ENCODE measurements around the gene PTGR3. TPM values are rescaled to one million over a fixed set of nuclear protein-coding genes. Genes with fewer than 3 reads are reported as not detected.

PTGR3 gene
- total RNA-seq, 1 experiment from 2014 or later: 13.8 TPM

DNA sequence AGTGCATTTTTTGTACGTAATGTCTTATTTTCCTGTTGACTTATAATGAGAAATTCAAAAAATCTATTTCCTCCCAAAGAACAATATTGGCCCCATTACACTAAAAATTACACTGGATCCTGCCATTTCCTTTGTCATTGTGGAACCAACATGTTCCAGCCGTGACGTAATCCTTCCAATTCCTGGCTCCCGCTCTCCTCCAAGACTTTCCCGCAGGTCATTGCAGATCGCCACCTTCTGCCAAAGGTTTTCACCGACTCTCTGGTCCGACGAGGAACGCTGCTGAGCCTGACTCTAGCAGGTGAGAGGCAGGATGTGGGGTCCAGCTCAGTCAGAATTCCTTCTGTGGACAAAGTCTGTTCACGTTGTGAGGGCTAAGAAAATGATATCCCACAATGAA is 38.0 kb downstream of the PTGR3 start:
- ATAC-seq (no peak), DNase-seq (ENCODE audit: low spot score) (no peak)
- H3K27ac Mint-ChIP-seq: peak overlapping the region; percentile 87
- no peaks in the 10 kb centered on the region for H3K27me3 Mint-ChIP-seq (ENCODE audit: low read depth)
- no peaks in the 10 kb centered on the region for H3K36me3 Mint-ChIP-seq
- H3K4me1 Mint-ChIP-seq: peaks cover 16% of the 10 kb centered on the region
- POLR2A ChIA-PET: no interaction called here
- CTCF ChIA-PET: no interaction called here
- no peak overlapping the region for H3K4me3 Mint-ChIP-seq
- TF ChIP-seq ZNF263 (CRISPR knock-in tag; IDR thresholded peaks at IDR 0.05; ENCODE audit: low read depth): no peak
- TF ChIP-seq ZNF423 (CRISPR knock-in tag; IDR thresholded peaks at IDR 0.05): no peak
- no peak for TF ChIP-seq NFYB (CRISPR knock-in tag; conservative IDR thresholded peaks at IDR 0.05; ENCODE audit: low read depth)
- no peak for TF ChIP-seq HMGA2 (CRISPR knock-in tag; IDR thresholded peaks at IDR 0.05)
- TF ChIP-seq, protein P1, sequence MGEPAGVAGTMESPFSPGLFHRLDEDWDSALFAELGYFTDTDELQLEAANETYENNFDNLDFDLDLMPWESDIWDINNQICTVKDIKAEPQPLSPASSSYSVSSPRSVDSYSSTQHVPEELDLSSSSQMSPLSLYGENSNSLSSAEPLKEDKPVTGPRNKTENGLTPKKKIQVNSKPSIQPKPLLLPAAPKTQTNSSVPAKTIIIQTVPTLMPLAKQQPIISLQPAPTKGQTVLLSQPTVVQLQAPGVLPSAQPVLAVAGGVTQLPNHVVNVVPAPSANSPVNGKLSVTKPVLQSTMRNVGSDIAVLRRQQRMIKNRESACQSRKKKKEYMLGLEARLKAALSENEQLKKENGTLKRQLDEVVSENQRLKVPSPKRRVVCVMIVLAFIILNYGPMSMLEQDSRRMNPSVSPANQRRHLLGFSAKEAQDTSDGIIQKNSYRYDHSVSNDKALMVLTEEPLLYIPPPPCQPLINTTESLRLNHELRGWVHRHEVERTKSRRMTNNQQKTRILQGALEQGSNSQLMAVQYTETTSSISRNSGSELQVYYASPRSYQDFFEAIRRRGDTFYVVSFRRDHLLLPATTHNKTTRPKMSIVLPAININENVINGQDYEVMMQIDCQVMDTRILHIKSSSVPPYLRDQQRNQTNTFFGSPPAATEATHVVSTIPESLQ (CRISPR knock-in tag; IDR thresholded peaks at IDR 0.05): no peak
- no peak for TF ChIP-seq TP53 (CRISPR knock-in tag; IDR thresholded peaks at IDR 0.05)
- TF ChIP-seq MXD4 (CRISPR knock-in tag; IDR thresholded peaks at IDR 0.05; ENCODE audit: borderline replicate concordance): no peak
- no peak for TF ChIP-seq SOX15 (CRISPR knock-in tag; IDR thresholded peaks at IDR 0.05)
- TF ChIP-seq, protein P2, sequence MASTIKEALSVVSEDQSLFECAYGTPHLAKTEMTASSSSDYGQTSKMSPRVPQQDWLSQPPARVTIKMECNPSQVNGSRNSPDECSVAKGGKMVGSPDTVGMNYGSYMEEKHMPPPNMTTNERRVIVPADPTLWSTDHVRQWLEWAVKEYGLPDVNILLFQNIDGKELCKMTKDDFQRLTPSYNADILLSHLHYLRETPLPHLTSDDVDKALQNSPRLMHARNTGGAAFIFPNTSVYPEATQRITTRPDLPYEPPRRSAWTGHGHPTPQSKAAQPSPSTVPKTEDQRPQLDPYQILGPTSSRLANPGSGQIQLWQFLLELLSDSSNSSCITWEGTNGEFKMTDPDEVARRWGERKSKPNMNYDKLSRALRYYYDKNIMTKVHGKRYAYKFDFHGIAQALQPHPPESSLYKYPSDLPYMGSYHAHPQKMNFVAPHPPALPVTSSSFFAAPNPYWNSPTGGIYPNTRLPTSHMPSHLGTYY (CRISPR knock-in tag; IDR thresholded peaks at IDR 0.05): no peak
- no peak for TF ChIP-seq NFE2L1 (CRISPR knock-in tag; IDR thresholded peaks at IDR 0.05)
- H3K9me3 Mint-ChIP-seq: no peaks in the 10 kb centered on the region

DNA sequence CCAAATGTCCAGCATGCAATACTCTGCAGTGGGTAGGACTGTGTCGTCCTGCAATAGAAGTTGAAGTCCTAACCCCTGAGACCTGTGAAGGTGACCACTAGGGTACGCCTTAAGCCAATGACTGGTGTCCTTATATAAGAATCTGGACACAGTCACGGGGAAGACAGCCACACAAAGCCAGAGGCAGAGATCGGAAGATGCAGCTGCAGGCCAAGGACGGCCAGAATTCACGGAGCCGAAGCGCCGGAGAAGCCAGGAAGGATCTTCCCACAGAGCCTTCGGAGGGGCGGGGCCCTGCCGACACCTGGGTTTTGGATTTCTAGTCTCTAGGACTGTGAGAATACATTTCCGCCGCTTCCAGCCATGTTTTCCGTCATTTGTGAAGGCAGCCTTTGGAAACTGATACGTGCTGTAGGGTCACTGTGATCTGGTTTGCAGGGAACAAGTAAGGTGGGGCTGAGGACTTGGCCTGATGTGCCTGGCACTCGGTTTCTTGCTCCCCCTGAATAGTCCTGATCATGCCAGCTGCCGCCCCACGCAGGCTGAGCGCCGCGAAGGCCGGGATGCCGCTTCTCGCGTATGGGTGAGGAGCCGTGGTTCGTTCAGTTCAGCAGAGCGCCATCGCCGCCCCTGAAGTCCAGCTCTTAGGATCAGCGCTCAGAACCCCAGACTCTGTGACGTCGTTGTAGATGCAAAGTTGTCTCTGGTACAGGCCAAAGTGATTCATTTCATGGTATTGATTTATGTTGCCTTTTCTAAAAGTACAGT is 38.7 kb downstream of the PTGR3 start:
- Mint-ChIP-seq H3K4me3 (no peak overlapping the region), H3K36me3 (no peaks in the 10 kb centered on the region), H3K27me3 (ENCODE audit: low read depth) (no peaks in the 10 kb centered on the region), H3K4me1 (peaks cover 16% of the 10 kb centered on the region), H3K27ac (no peak overlapping the region), H3K9me3 (no peaks in the 10 kb centered on the region)
- TF ChIP-seq TEAD4 (CRISPR knock-in tag; IDR thresholded peaks at IDR 0.05): no peak
- TF ChIP-seq, protein P3, sequence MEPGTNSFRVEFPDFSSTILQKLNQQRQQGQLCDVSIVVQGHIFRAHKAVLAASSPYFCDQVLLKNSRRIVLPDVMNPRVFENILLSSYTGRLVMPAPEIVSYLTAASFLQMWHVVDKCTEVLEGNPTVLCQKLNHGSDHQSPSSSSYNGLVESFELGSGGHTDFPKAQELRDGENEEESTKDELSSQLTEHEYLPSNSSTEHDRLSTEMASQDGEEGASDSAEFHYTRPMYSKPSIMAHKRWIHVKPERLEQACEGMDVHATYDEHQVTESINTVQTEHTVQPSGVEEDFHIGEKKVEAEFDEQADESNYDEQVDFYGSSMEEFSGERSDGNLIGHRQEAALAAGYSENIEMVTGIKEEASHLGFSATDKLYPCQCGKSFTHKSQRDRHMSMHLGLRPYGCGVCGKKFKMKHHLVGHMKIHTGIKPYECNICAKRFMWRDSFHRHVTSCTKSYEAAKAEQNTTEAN (CRISPR knock-in tag; IDR thresholded peaks at IDR 0.05): no peak
- TF ChIP-seq, protein P4, sequence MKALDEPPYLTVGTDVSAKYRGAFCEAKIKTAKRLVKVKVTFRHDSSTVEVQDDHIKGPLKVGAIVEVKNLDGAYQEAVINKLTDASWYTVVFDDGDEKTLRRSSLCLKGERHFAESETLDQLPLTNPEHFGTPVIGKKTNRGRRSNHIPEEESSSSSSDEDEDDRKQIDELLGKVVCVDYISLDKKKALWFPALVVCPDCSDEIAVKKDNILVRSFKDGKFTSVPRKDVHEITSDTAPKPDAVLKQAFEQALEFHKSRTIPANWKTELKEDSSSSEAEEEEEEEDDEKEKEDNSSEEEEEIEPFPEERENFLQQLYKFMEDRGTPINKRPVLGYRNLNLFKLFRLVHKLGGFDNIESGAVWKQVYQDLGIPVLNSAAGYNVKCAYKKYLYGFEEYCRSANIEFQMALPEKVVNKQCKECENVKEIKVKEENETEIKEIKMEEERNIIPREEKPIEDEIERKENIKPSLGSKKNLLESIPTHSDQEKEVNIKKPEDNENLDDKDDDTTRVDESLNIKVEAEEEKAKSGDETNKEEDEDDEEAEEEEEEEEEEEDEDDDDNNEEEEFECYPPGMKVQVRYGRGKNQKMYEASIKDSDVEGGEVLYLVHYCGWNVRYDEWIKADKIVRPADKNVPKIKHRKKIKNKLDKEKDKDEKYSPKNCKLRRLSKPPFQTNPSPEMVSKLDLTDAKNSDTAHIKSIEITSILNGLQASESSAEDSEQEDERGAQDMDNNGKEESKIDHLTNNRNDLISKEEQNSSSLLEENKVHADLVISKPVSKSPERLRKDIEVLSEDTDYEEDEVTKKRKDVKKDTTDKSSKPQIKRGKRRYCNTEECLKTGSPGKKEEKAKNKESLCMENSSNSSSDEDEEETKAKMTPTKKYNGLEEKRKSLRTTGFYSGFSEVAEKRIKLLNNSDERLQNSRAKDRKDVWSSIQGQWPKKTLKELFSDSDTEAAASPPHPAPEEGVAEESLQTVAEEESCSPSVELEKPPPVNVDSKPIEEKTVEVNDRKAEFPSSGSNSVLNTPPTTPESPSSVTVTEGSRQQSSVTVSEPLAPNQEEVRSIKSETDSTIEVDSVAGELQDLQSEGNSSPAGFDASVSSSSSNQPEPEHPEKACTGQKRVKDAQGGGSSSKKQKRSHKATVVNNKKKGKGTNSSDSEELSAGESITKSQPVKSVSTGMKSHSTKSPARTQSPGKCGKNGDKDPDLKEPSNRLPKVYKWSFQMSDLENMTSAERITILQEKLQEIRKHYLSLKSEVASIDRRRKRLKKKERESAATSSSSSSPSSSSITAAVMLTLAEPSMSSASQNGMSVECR (CRISPR knock-in tag; IDR thresholded peaks at IDR 0.05; ENCODE audit: borderline replicate concordance): no peak
- TF ChIP-seq, protein P5, sequence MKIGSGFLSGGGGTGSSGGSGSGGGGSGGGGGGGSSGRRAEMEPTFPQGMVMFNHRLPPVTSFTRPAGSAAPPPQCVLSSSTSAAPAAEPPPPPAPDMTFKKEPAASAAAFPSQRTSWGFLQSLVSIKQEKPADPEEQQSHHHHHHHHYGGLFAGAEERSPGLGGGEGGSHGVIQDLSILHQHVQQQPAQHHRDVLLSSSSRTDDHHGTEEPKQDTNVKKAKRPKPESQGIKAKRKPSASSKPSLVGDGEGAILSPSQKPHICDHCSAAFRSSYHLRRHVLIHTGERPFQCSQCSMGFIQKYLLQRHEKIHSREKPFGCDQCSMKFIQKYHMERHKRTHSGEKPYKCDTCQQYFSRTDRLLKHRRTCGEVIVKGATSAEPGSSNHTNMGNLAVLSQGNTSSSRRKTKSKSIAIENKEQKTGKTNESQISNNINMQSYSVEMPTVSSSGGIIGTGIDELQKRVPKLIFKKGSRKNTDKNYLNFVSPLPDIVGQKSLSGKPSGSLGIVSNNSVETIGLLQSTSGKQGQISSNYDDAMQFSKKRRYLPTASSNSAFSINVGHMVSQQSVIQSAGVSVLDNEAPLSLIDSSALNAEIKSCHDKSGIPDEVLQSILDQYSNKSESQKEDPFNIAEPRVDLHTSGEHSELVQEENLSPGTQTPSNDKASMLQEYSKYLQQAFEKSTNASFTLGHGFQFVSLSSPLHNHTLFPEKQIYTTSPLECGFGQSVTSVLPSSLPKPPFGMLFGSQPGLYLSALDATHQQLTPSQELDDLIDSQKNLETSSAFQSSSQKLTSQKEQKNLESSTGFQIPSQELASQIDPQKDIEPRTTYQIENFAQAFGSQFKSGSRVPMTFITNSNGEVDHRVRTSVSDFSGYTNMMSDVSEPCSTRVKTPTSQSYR (CRISPR knock-in tag; IDR thresholded peaks at IDR 0.05): no peak
- TF ChIP-seq, protein P6, sequence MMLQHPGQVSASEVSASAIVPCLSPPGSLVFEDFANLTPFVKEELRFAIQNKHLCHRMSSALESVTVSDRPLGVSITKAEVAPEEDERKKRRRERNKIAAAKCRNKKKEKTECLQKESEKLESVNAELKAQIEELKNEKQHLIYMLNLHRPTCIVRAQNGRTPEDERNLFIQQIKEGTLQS (CRISPR knock-in tag; conservative IDR thresholded peaks at IDR 0.05): no peak
- no peak for TF ChIP-seq NFATC4 (CRISPR knock-in tag; IDR thresholded peaks at IDR 0.05)
- TF ChIP-seq, protein P7, sequence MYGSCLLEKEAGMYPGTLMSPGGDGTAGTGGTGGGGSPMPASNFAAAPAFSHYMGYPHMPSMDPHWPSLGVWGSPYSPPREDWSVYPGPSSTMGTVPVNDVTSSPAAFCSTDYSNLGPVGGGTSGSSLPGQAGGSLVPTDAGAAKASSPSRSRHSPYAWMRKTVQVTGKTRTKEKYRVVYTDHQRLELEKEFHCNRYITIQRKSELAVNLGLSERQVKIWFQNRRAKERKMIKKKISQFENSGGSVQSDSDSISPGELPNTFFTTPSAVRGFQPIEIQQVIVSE (CRISPR knock-in tag; IDR thresholded peaks at IDR 0.05; ENCODE audit: borderline replicate concordance): no peak
- TF ChIP-seq, protein P8, sequence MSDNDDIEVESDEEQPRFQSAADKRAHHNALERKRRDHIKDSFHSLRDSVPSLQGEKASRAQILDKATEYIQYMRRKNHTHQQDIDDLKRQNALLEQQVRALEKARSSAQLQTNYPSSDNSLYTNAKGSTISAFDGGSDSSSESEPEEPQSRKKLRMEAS (CRISPR knock-in tag; IDR thresholded peaks at IDR 0.05): no peak
- no peak for TF ChIP-seq TEAD1 (CRISPR knock-in tag; IDR thresholded peaks at IDR 0.05)
- no peak for TF ChIP-seq FOXJ3 (CRISPR knock-in tag; IDR thresholded peaks at IDR 0.05; ENCODE audit: borderline replicate concordance)
- no peak for TF ChIP-seq ZNF396 (CRISPR knock-in tag; IDR thresholded peaks at IDR 0.05; ENCODE audit: borderline replicate concordance)
- ATAC-seq (peak; percentile 47), DNase-seq (ENCODE audit: low spot score) (no peak)
- ChIA-PET POLR2A (no interaction called here), CTCF (no interaction called here)

Measured in WTC11 (cell line).